Peyer's patch (tissue), 4 donors: ENCODE measurements around the gene NUF2.

Source experiments
- POLR2A ChIP-seq, 2 donors: fragments of 450-650 bp; IDR thresholded peaks; one replicate each; pipeline ENCODE4 v1.5.1; 2017; ENCODE audit warnings: antibody characterized with exemption in 2 of 2, mild to moderate bottlenecking in 2 of 2, moderate library complexity in 2 of 2
- TF ChIP-seq, protein P1 (sequence below), 6 experiments: fragments of 450-650 bp in 4 of 6; fragments of 200-600 bp in 2 of 6; sonication (generic) in 1 of 6; IDR thresholded peaks; one replicate each; pipeline ENCODE4 v1.5.1; 2017 to 2019; ENCODE audit warnings: antibody characterized with exemption in 6 of 6, mild to moderate bottlenecking in 3 of 6, moderate library complexity in 1 of 6

DNA sequence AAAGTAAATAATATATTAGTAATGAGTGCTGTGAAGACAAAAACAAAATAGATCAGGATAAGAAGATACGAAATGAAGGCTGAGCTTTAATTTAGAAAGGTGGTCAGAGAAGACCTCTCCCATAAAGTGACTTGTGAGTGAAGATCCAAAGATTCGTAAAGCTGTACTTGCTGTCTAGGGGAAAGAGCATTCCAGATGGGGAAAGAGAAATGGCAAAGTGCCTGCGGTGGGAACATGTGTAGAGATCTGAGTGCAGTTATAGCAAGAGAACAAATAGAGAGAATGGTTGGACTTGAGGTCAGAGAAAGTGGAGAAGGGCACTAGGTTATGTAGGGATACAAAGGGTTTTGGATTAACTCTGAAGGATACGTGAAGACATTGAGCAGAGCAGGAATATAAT, 60.6 kb downstream of the NUF2 start:
- TF ChIP-seq, protein P1, sequence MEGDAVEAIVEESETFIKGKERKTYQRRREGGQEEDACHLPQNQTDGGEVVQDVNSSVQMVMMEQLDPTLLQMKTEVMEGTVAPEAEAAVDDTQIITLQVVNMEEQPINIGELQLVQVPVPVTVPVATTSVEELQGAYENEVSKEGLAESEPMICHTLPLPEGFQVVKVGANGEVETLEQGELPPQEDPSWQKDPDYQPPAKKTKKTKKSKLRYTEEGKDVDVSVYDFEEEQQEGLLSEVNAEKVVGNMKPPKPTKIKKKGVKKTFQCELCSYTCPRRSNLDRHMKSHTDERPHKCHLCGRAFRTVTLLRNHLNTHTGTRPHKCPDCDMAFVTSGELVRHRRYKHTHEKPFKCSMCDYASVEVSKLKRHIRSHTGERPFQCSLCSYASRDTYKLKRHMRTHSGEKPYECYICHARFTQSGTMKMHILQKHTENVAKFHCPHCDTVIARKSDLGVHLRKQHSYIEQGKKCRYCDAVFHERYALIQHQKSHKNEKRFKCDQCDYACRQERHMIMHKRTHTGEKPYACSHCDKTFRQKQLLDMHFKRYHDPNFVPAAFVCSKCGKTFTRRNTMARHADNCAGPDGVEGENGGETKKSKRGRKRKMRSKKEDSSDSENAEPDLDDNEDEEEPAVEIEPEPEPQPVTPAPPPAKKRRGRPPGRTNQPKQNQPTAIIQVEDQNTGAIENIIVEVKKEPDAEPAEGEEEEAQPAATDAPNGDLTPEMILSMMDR (IDR thresholded peaks at IDR 0.05): no peak
- TF ChIP-seq POLR2A (IDR thresholded peaks at IDR 0.05): no peak
